Measurements from ENCODE around the gene SLIT1.

DNA sequence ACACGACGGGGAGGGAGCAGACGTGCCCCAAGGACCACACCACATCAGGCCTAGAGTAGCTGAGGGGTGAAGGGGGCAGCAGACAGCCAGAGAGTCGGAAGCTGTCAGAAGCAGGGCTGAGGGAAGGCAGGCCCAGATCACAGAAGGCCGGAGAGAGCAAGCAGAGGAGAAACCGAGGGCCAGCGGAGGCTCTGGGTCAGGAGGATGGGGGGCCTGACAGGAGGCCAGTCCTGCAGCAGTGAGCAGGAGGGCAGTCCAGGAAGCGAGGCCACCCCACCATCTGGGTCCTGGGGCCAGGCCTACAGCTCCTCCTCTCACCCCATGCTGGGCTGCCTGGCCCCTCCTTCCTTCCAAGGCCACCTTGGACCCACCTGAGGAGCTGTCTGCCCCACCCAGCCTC, 20.3 kb downstream of the SLIT1 start:
- TF ChIP-seq, protein P1, sequence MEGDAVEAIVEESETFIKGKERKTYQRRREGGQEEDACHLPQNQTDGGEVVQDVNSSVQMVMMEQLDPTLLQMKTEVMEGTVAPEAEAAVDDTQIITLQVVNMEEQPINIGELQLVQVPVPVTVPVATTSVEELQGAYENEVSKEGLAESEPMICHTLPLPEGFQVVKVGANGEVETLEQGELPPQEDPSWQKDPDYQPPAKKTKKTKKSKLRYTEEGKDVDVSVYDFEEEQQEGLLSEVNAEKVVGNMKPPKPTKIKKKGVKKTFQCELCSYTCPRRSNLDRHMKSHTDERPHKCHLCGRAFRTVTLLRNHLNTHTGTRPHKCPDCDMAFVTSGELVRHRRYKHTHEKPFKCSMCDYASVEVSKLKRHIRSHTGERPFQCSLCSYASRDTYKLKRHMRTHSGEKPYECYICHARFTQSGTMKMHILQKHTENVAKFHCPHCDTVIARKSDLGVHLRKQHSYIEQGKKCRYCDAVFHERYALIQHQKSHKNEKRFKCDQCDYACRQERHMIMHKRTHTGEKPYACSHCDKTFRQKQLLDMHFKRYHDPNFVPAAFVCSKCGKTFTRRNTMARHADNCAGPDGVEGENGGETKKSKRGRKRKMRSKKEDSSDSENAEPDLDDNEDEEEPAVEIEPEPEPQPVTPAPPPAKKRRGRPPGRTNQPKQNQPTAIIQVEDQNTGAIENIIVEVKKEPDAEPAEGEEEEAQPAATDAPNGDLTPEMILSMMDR (IDR thresholded peaks at IDR 0.05) = no peak
- TF ChIP-seq EZH2 (IDR thresholded peaks at IDR 0.05; ENCODE audit: borderline replicate concordance, insufficient read depth, low read depth, low read length, poor library complexity, severe bottlenecking) = no peak
